HuH-7.5 (cell line): ENCODE data around the gene BEST1.
A peak's percentile ranks its signal among the peaks of the same experiment; 100 is the strongest.
"Not testable (repeated sequence)": the region's sequence is repeated elsewhere in the genome, so short reads cannot be mapped to it uniquely, and the experiment has no call there.

ENCODE experiments used
- DNase-seq: peaks from one replicate; pipeline ENCODE4 v3.0.0; 2011; ENCODE audit warnings: low spot score

The BEST1 gene

GRCh38 chr11:61964058-61964665, 14.0 kb downstream of the BEST1 start:
- no peak for DNase-seq

GRCh38 chr11:61964666-61965271, 14.6 kb downstream of the BEST1 start:
- DNase-seq = not testable (repeated sequence)

GRCh38 chr11:61966734-61967115, 16.6 kb downstream of the BEST1 start:
- DNase-seq = no peak

GRCh38 chr11:61967116-61967923, 17.2 kb downstream of the BEST1 start, which contains the start of gene FTH1:
Gene FTH1 (minus strand): TSS chr11:61967634. CDS start chr11:61967425, 209 bp downstream.
- peak; percentile 97 for DNase-seq

- peak; percentile 65 for DNase-seq
These were observed 18.0 kb downstream of the BEST1 start for GRCh38 chr11:61967924-61968757.

GRCh38 chr11:61968758-61969390, 18.7 kb downstream of the BEST1 start:
- no peak for DNase-seq

- DNase-seq = no peak
These were observed 19.2 kb downstream of the BEST1 start for GRCh38 chr11:61969391-61969758.

GRCh38 chr11:61969838-61970662, 19.9 kb downstream of the BEST1 start:
- DNase-seq = no peak

GRCh38 chr11:61971248-61972111, 21.3 kb downstream of the BEST1 start:
- peak; percentile 90 for DNase-seq

- DNase-seq = no peak
These were observed 22.0 kb downstream of the BEST1 start for GRCh38 chr11:61972112-61972671.

- DNase-seq = no peak
These were observed 22.7 kb downstream of the BEST1 start for GRCh38 chr11:61972672-61973475.

GRCh38 chr11:61973476-61974162, 23.5 kb downstream of the BEST1 start:
- no peak for DNase-seq

GRCh38 chr11:61974766-61975631, 24.8 kb downstream of the BEST1 start:
- no peak for DNase-seq

- no peak for DNase-seq
These were observed 25.7 kb downstream of the BEST1 start for GRCh38 chr11:61975638-61976419.

- DNase-seq = no peak
These were observed 26.3 kb downstream of the BEST1 start for GRCh38 chr11:61976420-61976800.

- DNase-seq = no peak
These were observed 26.8 kb downstream of the BEST1 start for GRCh38 chr11:61976813-61977475.
